Dendritic cell treated with granulocyte-macrophage colony-stimulating factor and Interleukin-4, amounts not matched to agents 40 ng/mL and 50 ng/mL, for 4 days (primary cell): ENCODE measurements around the gene WWOX.

Source experiments
- H3K27ac Mint-ChIP-seq: one replicate; pipeline ENCODE4 v1.8.0; 2022; ENCODE audit warnings: mild to moderate bottlenecking, mixed read lengths
- H3K27me3 Mint-ChIP-seq: one replicate; pipeline ENCODE4 v1.8.0; 2022; ENCODE audit warnings: mild to moderate bottlenecking, mixed read lengths
- H3K36me3 Mint-ChIP-seq: one replicate; pipeline ENCODE4 v1.8.0; 2022; ENCODE audit warnings: low read depth, mixed read lengths
- H3K4me1 Mint-ChIP-seq: one replicate; pipeline ENCODE4 v1.8.0; 2022; ENCODE audit warnings: low read depth, mixed read lengths
- H3K4me3 Mint-ChIP-seq: one replicate; pipeline ENCODE4 v1.8.0; 2022; ENCODE audit warnings: mild to moderate bottlenecking, moderate library complexity, mixed read lengths
- H3K9me3 Mint-ChIP-seq: one replicate; pipeline ENCODE4 v1.8.0; 2022; ENCODE audit warnings: mixed read lengths
- intact Hi-C: fragments of 100-400 bp; cut with micrococcal nuclease; formaldehyde crosslinking; loops from one replicate; pipeline ENCODE4 v1.15.0; 2022

WWOX gene

DNA sequence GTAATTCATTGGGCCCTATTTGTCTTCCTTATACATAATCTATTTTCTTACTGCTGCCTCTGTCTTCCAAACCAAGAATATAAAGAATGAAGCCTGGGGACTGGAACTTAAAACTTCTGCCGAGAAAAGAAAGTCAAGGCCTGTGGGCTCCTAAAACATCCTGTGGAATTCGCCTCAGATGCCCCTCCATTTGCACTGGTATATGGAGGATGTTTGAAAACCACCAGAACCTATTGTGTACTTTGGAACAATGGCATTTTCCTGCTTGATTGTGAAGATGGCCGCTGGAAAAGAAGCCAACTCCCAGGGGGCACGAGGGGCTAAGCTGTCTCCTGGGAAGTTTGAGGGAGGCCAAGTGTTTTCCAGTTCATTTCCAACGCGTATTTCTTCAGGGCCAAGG lies 122.4 kb downstream of the WWOX start:
- Mint-ChIP-seq H3K4me1 (no peaks in the 10 kb centered on the region), H3K27me3 (no peaks in the 10 kb centered on the region), H3K4me3 (no peak overlapping the region), H3K27ac (no peak overlapping the region), H3K9me3 (no peaks in the 10 kb centered on the region), H3K36me3 (no peaks in the 10 kb centered on the region)
- intact Hi-C loops = no loop called here

DNA sequence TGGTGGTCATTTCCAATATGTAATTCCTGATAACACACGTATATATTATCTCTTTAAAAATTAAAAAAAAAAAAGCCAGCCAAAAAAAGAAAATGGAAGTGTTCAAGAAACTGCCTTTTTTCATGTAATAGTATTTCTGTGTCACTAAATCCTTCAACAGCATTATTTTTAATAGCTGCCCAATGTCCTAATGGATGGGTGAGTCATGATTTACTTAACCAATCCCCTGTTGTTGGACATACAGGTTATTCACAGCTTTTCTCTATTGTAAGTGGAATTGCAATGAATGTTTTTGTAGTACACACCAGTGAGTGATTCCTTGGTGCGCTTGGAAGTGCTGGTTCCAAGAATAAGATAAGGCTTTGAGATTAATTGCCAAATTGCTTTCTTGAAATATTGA lies 124.9 kb downstream of the WWOX start:
- Mint-ChIP-seq H3K4me3 (no peak overlapping the region), H3K27ac (no peak overlapping the region), H3K9me3 (no peaks in the 10 kb centered on the region), H3K27me3 (no peaks in the 10 kb centered on the region), H3K36me3 (no peaks in the 10 kb centered on the region), H3K4me1 (no peaks in the 10 kb centered on the region)
- intact Hi-C loops = no loop called here

DNA sequence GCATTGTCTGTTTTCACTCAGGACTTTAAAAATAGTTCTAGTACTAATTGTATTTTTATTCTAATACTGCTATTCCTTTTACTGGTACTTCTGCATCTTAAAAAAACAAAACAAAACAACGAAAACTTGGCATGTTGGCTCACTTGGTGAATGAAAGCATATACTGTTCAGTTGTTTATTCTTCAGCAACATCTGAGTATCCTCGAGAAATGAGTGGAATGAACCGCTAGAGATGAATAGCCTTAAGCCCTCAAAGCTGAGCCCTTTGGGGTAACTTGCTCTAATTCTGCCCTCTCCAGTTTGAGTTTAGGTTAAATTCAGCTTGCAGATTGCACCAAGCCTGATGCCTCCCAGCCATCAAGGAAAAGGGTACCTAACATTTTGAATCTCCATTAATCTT lies 126.5 kb downstream of the WWOX start:
- Mint-ChIP-seq H3K9me3 (no peaks in the 10 kb centered on the region), H3K4me1 (no peaks in the 10 kb centered on the region), H3K27ac (no peak overlapping the region), H3K27me3 (no peaks in the 10 kb centered on the region), H3K4me3 (no peak overlapping the region), H3K36me3 (no peaks in the 10 kb centered on the region)
- intact Hi-C loops = no loop called here

DNA sequence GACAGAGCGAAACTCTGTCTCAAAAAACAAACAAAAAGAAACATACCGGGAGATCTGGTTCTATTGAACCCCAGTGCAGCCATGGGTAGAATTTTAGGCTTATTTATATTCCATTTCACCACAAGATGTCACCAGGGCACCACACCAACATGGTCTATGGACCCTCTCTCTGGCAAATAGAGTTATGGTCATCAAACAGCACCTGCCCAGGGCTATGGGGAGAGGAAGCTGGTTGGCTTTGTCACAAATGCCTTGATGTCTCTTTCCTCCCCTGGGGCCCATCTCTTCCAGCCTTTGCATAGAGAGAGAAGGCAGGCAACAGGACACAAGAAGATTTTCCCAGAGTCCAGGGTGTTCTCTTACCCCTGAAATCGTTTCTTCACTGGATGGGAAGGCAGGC lies 128.4 kb downstream of the WWOX start:
- H3K27ac Mint-ChIP-seq = no peak overlapping the region
- no peak overlapping the region for H3K4me3 Mint-ChIP-seq
- intact Hi-C loops = no loop called here
- H3K4me1 Mint-ChIP-seq = no peaks in the 10 kb centered on the region
- no peaks in the 10 kb centered on the region for H3K36me3 Mint-ChIP-seq
- no peaks in the 10 kb centered on the region for H3K9me3 Mint-ChIP-seq
- H3K27me3 Mint-ChIP-seq = no peaks in the 10 kb centered on the region

DNA sequence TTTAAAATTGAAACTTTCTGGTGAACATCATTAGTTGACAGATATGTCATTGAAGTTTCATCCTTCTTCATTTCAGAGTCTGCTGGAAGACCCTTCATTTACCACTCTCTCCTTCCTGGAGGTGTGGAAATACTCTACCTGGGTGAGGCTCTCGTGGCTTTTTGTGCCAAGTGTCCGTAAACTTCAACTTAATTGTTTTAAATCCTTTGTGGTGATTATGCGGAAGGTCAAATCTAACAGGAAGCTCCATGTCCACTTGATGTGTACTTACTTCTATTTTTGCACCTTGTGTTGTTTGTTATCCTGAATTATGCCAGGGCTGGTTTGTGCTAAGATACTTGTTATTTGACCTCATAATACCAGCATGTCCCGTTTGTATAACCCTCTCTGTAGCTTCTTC lies 129.2 kb downstream of the WWOX start:
- Mint-ChIP-seq H3K27me3 (no peaks in the 10 kb centered on the region), H3K36me3 (no peaks in the 10 kb centered on the region), H3K27ac (no peak overlapping the region), H3K9me3 (no peaks in the 10 kb centered on the region), H3K4me3 (no peak overlapping the region), H3K4me1 (no peaks in the 10 kb centered on the region)
- intact Hi-C loops = no loop called here

DNA sequence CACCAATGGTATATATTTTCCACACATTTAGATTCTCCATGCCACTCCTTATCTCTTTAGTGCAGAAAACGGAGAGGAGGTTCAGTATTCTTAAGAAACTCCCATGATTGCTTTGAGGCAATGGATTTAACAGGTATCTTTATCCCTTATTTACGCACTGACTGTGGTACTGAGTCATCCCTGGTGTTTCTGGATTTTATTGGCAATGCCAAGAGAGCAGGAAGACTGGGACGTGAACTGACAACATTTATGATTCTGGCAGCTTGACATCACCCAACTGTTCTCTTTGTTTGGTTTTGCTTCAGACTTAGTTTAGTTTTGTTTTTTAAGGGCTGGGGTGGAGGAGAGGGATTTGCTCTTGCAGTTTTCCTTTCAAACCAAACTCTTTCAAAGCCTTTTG lies 131.4 kb downstream of the WWOX start:
- Mint-ChIP-seq H3K4me1 (no peaks in the 10 kb centered on the region), H3K36me3 (no peaks in the 10 kb centered on the region), H3K27ac (no peak overlapping the region)

DNA sequence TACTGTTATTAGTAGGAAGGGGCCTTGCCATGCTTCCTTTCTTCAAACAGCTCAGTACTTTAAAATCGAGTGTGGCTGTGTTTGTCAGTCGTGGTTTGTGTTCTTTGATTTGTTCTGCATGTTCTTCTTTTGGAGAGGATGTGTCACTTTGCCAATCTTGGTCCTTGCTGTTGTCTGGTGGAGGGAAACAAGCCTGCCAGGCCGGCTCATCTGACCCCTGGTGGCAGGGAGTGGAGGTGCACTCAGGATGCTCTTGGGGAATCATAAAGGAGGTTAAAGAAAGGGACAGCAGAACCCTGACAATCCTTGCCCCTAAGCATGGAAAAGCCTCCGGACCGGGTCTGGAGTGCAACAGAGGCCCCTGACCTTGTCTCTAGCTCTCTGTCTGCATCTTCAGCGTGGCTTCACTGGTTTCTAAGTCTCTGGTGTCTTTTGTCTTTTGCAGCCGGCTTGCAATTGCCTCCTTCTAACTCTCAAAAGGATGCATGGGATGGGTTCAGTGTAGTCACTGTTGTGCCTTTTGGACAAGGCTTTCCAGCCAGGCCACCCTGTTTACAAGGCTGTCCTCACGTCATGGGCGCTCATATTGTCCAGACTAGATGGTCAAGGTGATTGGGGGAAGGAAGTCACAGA lies 135.8 kb downstream of the WWOX start:
- Mint-ChIP-seq H3K9me3 (no peaks in the 10 kb centered on the region), H3K36me3 (no peaks in the 10 kb centered on the region), H3K4me1 (no peaks in the 10 kb centered on the region), H3K27ac (no peak overlapping the region), H3K4me3 (no peak overlapping the region), H3K27me3 (no peaks in the 10 kb centered on the region)
- intact Hi-C loops = loop anchor here (1.0 kb wide), 1 partner anchor 112 kb away; no protein-coding TSS in a partner anchor

More for the DNA sequence above, 131.4 kb downstream of the WWOX start:
- Mint-ChIP-seq H3K27me3 (no peaks in the 10 kb centered on the region), H3K4me3 (no peak overlapping the region), H3K9me3 (no peaks in the 10 kb centered on the region)
- intact Hi-C loops = no loop called here

DNA sequence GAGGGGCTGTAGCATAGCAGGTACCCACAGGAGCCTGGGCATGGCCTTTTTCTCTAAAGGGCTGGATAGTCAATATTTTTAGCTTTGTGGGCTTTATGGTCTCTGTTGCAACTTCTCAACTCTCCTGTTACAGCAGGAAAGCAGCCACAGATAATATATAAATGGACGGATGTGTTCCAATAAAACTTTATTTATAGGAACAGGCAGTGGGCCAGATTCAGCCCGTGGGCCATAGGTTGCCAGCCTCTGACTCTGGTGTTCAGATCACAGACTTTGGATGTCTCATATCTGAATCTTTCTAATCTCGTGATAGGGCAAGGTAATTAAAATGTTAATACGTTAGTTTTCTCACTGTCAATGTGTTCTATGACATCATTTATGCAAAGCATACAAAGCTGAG lies 136.4 kb downstream of the WWOX start:
- intact Hi-C loops = loop anchor here (1.0 kb wide), 1 partner anchor 113 kb away; no protein-coding TSS in a partner anchor
- H3K27ac Mint-ChIP-seq = no peak overlapping the region

DNA sequence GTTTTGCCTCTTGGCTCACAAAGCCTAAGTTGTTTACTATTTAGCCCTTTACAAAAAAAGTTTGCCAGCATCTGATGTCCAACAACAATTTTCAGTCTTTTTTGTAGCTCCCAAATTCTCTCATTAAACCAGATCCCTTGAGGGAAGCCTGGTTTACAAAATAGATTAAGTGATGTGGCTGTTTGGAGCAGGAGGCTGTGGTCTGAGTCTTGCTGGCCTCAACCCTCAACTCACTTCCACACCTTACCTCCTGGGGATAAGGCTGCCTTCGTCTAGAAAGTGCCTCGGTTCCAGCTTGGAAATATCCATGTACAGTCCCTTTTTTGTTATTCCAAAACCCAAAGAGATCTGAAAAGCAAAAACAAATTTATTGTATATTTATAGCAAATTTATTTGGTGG lies 138.4 kb downstream of the WWOX start:
- Mint-ChIP-seq H3K27ac (no peak overlapping the region), H3K36me3 (no peaks in the 10 kb centered on the region), H3K27me3 (no peaks in the 10 kb centered on the region), H3K9me3 (no peaks in the 10 kb centered on the region), H3K4me3 (no peak overlapping the region), H3K4me1 (no peaks in the 10 kb centered on the region)
- intact Hi-C loops = no loop called here

More for the DNA sequence above, 136.4 kb downstream of the WWOX start:
- no peaks in the 10 kb centered on the region for H3K4me1 Mint-ChIP-seq
- no peaks in the 10 kb centered on the region for H3K27me3 Mint-ChIP-seq
- H3K4me3 Mint-ChIP-seq = no peak overlapping the region
- no peaks in the 10 kb centered on the region for H3K36me3 Mint-ChIP-seq
- H3K9me3 Mint-ChIP-seq = no peaks in the 10 kb centered on the region

DNA sequence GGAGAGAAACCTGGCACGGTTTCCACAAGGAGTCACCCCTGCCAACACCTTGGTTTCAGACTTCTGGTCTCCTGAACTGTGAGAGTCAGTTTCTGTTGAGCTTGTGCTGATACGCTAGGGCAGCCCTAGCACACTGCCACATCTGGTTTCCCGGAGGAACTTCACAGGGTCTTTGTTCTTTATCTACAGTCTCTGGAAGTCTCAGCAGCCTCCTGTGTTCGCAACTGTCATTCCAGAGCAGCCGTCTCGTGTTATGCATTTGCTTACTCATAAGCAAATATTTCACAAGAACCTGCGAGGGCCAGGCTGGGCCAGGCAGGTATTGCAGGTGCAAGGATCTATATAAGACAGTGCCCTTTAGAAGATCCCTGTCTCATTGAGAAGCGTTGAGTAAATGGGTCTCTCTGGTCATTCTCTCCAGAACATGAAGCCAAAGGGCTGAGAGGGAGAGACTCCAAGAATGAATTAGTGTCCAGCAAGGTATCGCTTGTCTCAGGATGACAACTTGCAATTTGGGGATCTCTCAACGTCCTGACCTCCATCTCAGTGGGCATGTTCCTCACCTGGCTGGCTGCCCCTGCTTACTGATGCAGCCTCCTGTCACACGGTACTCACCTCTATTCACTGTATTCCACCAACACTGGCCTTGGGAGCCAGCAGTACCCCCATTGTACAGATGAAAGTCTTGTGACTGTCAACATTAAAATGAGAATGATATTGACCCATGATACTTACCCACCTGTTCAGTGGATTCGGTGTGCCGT lies 141.2 kb downstream of the WWOX start:
- H3K4me1 Mint-ChIP-seq = no peaks in the 10 kb centered on the region
- intact Hi-C loops = no loop called here
- no peaks in the 10 kb centered on the region for H3K9me3 Mint-ChIP-seq
- H3K27ac Mint-ChIP-seq = no peak overlapping the region
- H3K36me3 Mint-ChIP-seq = no peaks in the 10 kb centered on the region
- no peak overlapping the region for H3K4me3 Mint-ChIP-seq
- H3K27me3 Mint-ChIP-seq = no peaks in the 10 kb centered on the region

DNA sequence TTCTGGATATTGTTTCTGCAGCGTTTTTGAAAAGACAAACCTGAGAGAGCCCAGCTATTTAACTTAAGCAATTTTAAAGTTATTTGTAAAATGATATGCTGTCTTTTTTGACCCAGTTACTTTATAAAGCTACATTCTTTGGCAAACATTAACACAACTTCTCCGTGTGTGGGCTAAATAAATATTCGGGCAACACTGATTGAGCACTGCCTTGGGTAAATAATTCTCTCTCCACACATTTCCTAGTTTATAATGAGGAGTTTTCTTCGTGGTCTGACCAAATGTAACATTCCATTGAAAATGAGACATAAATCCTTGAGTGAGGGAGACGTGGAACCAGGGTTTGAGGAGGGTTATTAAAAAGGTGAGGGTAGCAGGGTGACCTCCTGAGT lies 142.8 kb downstream of the WWOX start:
- H3K4me1 Mint-ChIP-seq = no peaks in the 10 kb centered on the region
- H3K9me3 Mint-ChIP-seq = no peaks in the 10 kb centered on the region
- H3K27me3 Mint-ChIP-seq = no peaks in the 10 kb centered on the region
- intact Hi-C loops = no loop called here
- no peak overlapping the region for H3K27ac Mint-ChIP-seq
- H3K36me3 Mint-ChIP-seq = no peaks in the 10 kb centered on the region
- no peak overlapping the region for H3K4me3 Mint-ChIP-seq

DNA sequence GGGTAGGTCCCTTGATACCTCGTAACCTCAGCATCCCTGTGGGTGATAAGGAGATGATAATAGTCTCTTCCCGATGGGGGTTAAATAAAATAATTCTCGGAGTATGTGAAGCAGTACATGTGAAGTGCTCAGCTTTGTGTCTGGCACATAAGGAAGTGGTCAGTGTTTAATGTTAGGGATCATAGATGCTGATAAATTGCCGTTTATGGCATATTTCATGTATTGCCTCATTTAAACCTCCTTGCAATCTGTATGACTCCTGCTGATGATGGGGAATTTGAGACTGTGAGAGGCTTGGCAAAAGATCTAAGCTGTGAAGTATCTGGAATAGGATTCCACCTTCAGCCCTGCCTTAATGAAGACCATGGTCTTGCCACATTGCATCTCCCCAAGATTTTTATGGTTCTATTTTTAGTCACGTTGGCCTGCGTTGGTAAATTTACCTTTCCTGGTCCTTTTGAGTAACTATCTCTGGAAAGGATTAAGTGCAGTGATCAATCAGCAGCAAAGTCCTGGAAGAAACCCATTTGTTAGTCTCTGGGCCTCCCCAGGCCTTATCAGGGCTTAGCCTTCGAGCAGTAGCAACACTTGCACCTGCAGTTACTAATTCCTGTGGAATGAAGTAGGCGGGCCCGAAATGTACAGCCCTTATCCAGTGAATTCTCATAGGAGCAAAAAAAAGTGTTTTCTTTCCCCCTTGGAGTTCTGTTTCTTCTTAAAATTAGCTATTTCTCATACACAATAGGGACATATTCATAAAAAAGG lies 144.9 kb downstream of the WWOX start:
- Mint-ChIP-seq H3K9me3 (no peaks in the 10 kb centered on the region), H3K36me3 (no peaks in the 10 kb centered on the region), H3K27ac (no peak overlapping the region), H3K27me3 (no peaks in the 10 kb centered on the region), H3K4me1 (no peaks in the 10 kb centered on the region), H3K4me3 (no peak overlapping the region)
- intact Hi-C loops = no loop called here

DNA sequence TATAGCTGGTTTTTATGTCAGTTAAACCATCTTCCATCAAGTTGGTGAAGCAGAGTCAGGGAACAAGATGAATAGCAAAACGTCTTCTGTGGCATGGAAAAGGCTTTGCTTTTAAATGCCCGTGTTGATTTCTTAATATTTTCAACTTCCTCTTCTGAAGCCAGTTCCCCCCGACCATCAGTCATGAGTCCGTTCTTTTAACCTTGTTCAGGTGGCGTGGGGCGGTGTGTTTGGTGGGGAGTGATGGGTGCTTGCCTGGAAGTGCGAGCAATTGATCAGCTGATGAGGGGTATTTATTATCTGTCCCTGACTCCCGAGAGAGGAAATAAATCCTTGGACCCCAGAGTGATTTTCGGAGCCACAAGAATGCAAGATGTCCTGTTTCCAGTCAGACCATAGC lies 147.1 kb downstream of the WWOX start:
- H3K4me3 Mint-ChIP-seq = no peak overlapping the region
- H3K27me3 Mint-ChIP-seq = no peaks in the 10 kb centered on the region
- no peaks in the 10 kb centered on the region for H3K9me3 Mint-ChIP-seq
- H3K27ac Mint-ChIP-seq = no peak overlapping the region
- no peaks in the 10 kb centered on the region for H3K4me1 Mint-ChIP-seq
- intact Hi-C loops = no loop called here
- no peaks in the 10 kb centered on the region for H3K36me3 Mint-ChIP-seq

DNA sequence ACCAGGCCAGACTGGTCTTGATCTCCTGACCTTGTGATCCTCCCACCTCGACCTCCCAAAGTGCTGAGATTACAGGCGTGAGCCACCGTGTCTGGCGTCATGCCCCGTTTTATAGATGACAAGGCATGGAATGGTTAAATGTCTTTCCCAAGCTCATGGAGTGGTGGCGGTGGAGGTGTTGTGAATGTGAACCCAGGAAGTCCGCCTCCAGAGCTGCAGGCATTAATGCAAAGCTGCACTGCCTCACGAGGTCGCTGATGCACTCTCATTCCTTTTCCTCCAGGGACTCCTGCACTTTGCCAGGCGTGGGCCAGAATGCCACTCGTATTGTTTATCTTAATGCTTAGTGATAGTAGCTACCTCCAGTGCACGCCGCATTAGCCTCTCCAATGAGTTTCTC lies 149.6 kb downstream of the WWOX start:
- no peaks in the 10 kb centered on the region for H3K4me1 Mint-ChIP-seq
- no peak overlapping the region for H3K4me3 Mint-ChIP-seq
- no peak overlapping the region for H3K27ac Mint-ChIP-seq
- intact Hi-C loops = no loop called here
- no peaks in the 10 kb centered on the region for H3K36me3 Mint-ChIP-seq
- H3K9me3 Mint-ChIP-seq = no peaks in the 10 kb centered on the region
- no peaks in the 10 kb centered on the region for H3K27me3 Mint-ChIP-seq
